ENCODE data around the gene DHRS7B.

- TF ChIP-seq CTCF (IDR thresholded peaks at IDR 0.05; ENCODE audit: low read depth, low read length): no peak
- TF ChIP-seq EZH2phosphoT487 (IDR thresholded peaks at IDR 0.05; ENCODE audit: low read depth): no peak
Measured at GRCh38 chr17:21094298-21094704, 32.5 kb upstream of the DHRS7B start.
